BE2C (cell line): ENCODE data around the gene ZBTB24.

Experiments used
- DNase-seq: peaks from one replicate; pipeline ENCODE4 v3.0.0-alpha.2; 2020
- H3K27me3 ChIP-seq: fragments of 250-450 bp; sonication (Bioruptor Pico); 2 replicates; pipeline ENCODE4 v1.5.1; 2020; ENCODE audit warnings: mild to moderate bottlenecking
- H3K36me3 ChIP-seq: fragments of 250-450 bp; sonication (Bioruptor Pico); 2 replicates; pipeline ENCODE4 v1.5.1; 2020; ENCODE audit warnings: mild to moderate bottlenecking
- H3K4me1 ChIP-seq: fragments of 250-450 bp; sonication (Bioruptor Pico); 2 replicates; pipeline ENCODE4 v1.5.1; 2020
- H3K4me3 ChIP-seq: 2 replicates; pipeline ENCODE4 v1.5.1; 2011; ENCODE audit warnings: low read depth, low read length
- H3K9me3 ChIP-seq: fragments of 250-450 bp; sonication (Bioruptor Pico); 2 replicates; pipeline ENCODE4 v1.5.1; 2020
- TF ChIP-seq, protein P1 (sequence below): IDR thresholded peaks from 2 replicates; pipeline ENCODE4 v1.5.1; 2012; ENCODE audit warnings: mild to moderate bottlenecking, low read depth, low read length

The ZBTB24 gene

DNA sequence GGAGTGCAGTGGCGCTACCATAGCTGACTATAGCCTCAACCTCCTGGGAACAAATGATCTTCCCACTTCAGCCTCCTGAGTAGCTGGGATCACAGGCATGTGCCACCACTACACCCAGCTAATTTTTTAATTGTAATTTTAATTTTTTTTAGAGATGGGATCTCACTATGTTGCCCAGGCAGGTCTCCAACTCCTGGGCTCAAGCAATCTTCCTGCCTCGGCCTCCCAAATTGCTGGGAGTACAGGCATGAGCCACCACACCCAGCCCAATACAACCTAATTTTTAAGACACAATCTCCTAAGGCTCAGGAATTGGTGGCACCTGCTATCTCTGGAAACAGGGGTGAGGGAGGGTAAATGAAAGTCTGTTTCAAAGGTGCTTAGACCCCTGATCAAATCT, 5.8 kb downstream of the ZBTB24 start:
- H3K36me3 ChIP-seq: peaks cover 72% of the 10 kb centered on the region
- DNase-seq: no peak
- no peak overlapping the region for H3K4me3 ChIP-seq
- peaks cover 6% of the 10 kb centered on the region; the same call in 1 of the 2 replicates for H3K4me1 ChIP-seq
- H3K27me3 ChIP-seq: no peaks in the 10 kb centered on the region
- TF ChIP-seq, protein P1, sequence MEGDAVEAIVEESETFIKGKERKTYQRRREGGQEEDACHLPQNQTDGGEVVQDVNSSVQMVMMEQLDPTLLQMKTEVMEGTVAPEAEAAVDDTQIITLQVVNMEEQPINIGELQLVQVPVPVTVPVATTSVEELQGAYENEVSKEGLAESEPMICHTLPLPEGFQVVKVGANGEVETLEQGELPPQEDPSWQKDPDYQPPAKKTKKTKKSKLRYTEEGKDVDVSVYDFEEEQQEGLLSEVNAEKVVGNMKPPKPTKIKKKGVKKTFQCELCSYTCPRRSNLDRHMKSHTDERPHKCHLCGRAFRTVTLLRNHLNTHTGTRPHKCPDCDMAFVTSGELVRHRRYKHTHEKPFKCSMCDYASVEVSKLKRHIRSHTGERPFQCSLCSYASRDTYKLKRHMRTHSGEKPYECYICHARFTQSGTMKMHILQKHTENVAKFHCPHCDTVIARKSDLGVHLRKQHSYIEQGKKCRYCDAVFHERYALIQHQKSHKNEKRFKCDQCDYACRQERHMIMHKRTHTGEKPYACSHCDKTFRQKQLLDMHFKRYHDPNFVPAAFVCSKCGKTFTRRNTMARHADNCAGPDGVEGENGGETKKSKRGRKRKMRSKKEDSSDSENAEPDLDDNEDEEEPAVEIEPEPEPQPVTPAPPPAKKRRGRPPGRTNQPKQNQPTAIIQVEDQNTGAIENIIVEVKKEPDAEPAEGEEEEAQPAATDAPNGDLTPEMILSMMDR: no peak
- H3K9me3 ChIP-seq: no peaks in the 10 kb centered on the region

DNA sequence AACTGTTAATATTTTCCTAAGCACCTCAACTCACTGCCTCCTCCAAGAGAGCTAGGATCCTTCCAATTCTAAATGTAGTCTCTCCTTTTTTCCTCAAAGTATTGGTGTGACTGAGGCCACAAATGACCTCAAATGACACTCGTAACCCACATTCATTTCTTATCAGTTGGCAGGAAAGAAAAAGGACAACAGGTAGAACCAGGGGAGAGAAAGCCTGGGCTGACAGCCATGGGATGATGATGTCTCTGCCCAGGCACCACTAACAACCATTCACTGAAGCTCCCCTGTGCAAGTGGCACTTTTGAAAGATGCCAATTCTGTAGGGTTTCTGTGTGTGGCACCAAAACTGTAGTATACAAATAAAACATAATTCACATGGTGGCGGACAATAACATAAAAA, 7.4 kb downstream of the ZBTB24 start:
- Histone ChIP-seq H3K4me3 (no peak overlapping the region), H3K4me1 (no peaks in the 10 kb centered on the region), H3K36me3 (peaks cover 69% of the 10 kb centered on the region), H3K9me3 (no peaks in the 10 kb centered on the region), H3K27me3 (no peaks in the 10 kb centered on the region)
- TF ChIP-seq, protein P1: no peak
- no peak for DNase-seq

DNA sequence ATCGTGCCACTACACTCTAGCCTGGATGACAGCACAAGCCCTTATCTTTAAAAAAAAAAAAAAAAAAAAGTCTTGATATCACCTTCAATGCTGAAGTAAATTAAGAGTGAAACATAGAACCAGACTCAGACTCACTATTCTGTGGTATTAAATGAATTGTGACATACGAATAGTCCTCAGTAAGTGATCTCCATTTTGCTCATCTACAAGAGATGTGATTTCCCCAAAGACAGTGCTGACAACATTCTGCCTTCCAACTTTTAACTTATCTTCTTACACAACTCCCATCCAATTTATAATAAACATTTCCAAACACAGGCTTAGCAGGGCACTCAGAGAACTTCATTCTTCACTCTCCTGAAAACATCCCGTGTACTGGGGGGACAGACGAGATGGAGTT, 8.0 kb downstream of the ZBTB24 start:
- TF ChIP-seq, protein P1: no peak
- no peak overlapping the region for H3K4me3 ChIP-seq
- H3K27me3 ChIP-seq: no peaks in the 10 kb centered on the region
- H3K4me1 ChIP-seq: no peaks in the 10 kb centered on the region
- H3K36me3 ChIP-seq: peaks cover 67% of the 10 kb centered on the region
- no peak for DNase-seq
- no peaks in the 10 kb centered on the region for H3K9me3 ChIP-seq

DNA sequence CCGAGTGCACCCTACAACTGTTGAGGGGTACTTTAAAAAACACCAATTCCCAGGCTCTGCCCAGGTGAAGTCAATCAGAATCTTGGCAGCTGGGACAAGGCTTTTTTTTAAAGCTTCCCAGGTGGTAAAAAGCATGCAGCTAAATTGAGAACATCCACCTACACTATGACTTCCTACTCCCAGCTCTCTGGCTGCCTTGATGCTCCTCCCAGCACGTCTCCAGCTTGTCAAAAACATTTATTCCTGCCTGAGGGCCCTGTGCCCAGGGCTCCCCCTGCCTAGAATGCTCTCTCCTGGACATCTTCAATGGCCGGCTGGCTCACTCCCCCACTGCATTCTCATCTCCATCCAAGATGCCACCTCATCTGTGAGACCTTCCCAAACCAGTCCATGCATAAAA, 9.9 kb downstream of the ZBTB24 start:
- no peaks in the 10 kb centered on the region for H3K4me1 ChIP-seq
- TF ChIP-seq, protein P1: no peak
- no peaks in the 10 kb centered on the region for H3K27me3 ChIP-seq
- DNase-seq: no peak
- no peaks in the 10 kb centered on the region for H3K9me3 ChIP-seq
- H3K4me3 ChIP-seq: no peak overlapping the region
- peaks cover 63% of the 10 kb centered on the region for H3K36me3 ChIP-seq

DNA sequence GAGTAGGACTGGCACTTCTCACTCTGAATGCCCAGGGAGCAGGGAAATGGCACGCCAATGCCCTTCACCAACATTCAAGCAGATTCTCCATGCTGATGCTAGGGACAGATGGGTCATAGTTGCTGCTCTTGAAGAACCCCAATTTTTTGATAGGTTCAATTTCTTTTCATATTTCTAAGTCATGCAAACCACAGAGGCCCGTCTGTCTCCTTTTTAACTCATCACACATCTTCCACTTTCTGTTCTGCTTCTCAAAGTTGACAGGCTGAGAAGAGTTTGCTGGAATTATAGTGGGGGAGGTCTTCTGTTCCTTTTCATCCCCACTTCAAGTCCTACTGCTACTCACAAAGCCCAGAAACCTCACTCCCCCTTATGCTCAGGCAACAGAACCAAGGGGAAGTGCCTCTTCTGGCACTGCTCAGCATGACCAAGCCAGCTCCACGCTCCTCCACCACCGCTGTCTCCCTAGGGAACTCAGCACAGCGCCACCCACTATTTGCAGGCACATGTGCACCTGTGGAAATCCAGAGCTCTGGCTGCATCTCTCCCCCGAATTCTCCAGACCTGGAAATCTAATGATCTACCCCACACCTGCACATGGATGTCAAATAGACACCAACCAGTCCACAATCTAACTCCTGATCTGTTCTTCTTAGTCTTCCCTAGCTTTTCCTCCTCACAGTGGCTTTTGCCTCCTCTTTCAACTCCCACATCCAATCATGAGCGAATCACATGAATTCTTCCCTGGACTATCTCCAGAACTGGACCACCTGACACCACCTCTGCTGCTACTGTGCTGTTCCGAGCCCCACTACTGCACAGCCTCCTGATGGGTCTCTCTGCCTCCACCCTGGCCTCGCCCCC, 10.7 kb downstream of the ZBTB24 start:
- TF ChIP-seq, protein P1: no peak
- Histone ChIP-seq H3K4me1 (no peaks in the 10 kb centered on the region), H3K4me3 (no peak overlapping the region), H3K36me3 (peaks cover 62% of the 10 kb centered on the region), H3K9me3 (no peaks in the 10 kb centered on the region), H3K27me3 (no peaks in the 10 kb centered on the region)
- no peak for DNase-seq

DNA sequence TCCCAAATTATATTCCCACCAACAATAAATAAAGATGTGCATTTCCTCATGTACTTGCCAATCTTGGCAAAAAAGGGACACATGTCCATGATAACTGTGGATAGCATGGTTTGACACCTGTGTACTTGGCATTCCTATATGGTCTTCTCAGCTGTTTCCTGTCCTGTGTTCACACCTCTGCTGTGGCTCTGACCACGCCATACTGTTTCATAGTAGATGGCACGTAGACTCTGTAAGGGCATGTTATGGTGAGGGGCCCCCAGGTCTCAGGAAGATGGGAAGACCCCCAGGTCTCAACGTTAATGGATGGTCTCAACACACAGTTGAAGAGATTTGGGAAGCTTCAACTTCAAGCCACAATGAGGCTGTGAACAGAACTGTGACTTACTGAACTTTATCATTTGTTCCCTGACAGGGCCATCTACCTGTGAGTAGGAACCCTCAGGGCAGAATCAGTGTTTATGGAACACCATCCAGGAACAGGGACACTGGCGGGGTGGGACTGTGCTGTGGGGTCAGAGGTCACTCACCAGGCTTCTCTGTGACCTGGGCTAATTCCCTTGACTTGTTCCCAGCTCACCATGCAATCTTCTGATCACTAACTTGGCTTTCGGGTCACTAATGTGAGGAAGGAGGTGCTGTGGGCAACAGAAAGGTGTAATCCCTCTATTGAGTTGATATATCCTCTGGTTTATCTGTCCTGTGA, 11.8 kb downstream of the ZBTB24 start:
- Histone ChIP-seq H3K36me3 (peaks cover 64% of the 10 kb centered on the region), H3K4me3 (no peak overlapping the region), H3K9me3 (no peaks in the 10 kb centered on the region), H3K4me1 (no peaks in the 10 kb centered on the region), H3K27me3 (no peaks in the 10 kb centered on the region)
- no peak for DNase-seq
- TF ChIP-seq, protein P1: no peak
